AG04449 (cell line): ENCODE measurements around the gene GEMIN2.

Source experiments
- CTCF ChIA-PET: fragments of 350-600 bp; formaldehyde crosslinking; extraction: SDS; loops from one replicate; lab custom pipeline; 2021; ENCODE audit warnings: antibody characterized with exemption; lab: Yijun Ruan, JAX
- POLR2A ChIA-PET: fragments of 400-600, 350-600 bp; formaldehyde crosslinking; extraction: SDS; loops from one replicate; lab custom pipeline; 2020; ENCODE audit warnings: antibody characterized with exemption, inconsistent platforms; lab: Yijun Ruan, JAX
- DNase-seq: peaks from one replicate; pipeline ENCODE4 v3.0.0-alpha.2; 2010; ENCODE audit warnings: low read depth, low spot score
- H3K4me3 ChIP-seq: 2 replicates; pipeline ENCODE4 v1.5.1; 2011; ENCODE audit warnings: low read depth, mild to moderate bottlenecking, control low read depth, low read length
- CTCF ChIP-seq: IDR thresholded peaks from one replicate; pipeline ENCODE4 v1.5.1; 2011; ENCODE audit warnings: mild to moderate bottlenecking, moderate library complexity, low read length, control low read depth, inconsistent platforms; ENCODE audit not compliant: insufficient read depth; ENCODE audit errors: missing control alignments

The GEMIN2 gene

DNA sequence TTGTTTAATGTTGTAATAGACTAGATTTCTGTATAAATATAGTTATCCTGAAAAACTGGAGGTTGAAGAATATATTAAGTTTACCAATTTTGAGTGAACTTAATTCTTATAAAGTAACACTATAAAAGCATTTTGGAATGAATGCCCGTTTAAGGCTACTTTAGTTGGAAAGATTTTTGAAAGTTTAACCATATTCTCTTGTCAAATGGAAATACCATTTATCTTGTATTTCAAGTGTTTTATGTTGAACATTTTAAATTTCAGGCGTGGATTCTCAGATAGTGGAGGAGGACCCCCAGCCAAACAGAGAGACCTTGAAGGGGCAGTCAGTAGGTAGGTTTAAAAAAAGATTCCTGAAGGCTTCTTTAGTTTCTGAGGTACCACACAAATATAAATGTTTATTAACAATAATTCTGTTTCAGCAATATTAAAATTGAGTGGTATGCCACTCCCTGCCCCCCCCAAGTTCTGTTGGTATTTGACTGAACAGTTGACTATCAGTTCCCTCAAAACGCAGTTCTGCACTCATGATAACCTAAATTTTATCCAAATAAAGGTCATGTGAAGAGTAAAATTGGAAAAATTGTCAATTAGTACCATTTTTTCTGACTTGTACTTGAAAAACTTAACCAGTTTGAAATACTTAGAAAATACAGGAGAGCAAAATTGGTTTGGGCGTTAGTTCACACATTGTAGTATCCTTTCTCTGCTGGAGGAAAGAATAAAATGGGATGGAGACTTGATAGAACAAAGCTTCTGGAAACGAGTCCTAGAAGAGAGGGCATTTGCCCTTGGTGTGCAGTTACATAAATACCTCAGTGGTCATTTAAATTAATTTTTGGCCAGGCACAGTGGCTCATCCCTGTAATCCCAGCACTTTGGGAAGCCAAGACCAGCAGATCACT lies 62.4 kb downstream of the GEMIN2 start:
- ChIA-PET CTCF (no interaction called here), POLR2A (interaction anchor here (1.0 kb wide), 1 partner anchor 9 kb away, joined by 3 read pairs; no protein-coding TSS in a partner anchor)
- DNase-seq, result no peak
- no peak for TF ChIP-seq CTCF
- H3K4me3 ChIP-seq, result peak overlapping the region; percentile 88

- TF ChIP-seq CTCF, result no peak
- ChIA-PET CTCF (no interaction called here), POLR2A (no interaction called here)
Measured at GRCh38 chr14:39177168-39177545, 63.0 kb downstream of the GEMIN2 start.

GRCh38 chr14:39179042-39179441 lies 64.9 kb downstream of the GEMIN2 start:
- CTCF ChIA-PET, result no interaction called here
- H3K4me3 ChIP-seq, result no peak overlapping the region
- POLR2A ChIA-PET, result interaction anchor here (0.7 kb wide), 1 partner anchor 143 kb away, joined by 4 read pairs; no protein-coding TSS in a partner anchor
- no peak for DNase-seq
- no peak for TF ChIP-seq CTCF

More at GRCh38 chr14:39177168-39177545, 63.0 kb downstream of the GEMIN2 start:
- DNase-seq, result no peak
- no peak overlapping the region for H3K4me3 ChIP-seq

- CTCF ChIA-PET, result no interaction called here
Measured at GRCh38 chr14:39180553-39180952, 66.4 kb downstream of the GEMIN2 start.

DNA sequence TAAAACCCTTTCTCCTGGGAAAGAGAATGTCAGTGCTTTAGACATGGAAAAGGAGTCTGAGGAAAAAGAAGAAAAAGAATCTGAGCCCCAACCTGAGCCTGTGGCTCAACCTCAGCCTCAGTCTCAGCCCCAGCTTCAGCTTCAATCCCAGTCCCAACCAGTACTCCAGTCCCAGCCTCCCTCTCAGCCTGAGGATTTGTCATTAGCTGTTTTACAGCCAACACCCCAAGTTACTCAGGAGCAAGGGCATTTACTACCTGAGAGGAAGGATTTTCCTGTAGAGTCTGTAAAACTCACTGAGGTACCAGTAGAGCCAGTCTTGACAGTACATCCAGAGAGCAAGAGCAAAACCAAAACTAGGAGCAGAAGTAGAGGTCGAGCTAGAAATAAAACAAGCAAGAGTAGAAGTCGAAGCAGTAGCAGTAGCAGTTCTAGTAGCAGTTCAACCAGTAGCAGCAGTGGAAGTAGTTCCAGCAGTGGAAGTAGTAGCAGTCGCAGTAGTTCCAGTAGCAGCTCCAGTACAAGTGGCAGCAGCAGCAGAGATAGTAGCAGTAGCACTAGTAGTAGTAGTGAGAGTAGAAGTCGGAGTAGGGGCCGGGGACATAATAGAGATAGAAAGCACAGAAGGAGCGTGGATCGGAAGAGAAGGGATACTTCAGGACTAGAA lies 67.0 kb downstream of the GEMIN2 start:
- TF ChIP-seq CTCF, result no peak
- CTCF ChIA-PET, result no interaction called here
- no peak overlapping the region for H3K4me3 ChIP-seq
- no peak for DNase-seq
- POLR2A ChIA-PET, result no interaction called here

More at GRCh38 chr14:39180553-39180952, 66.4 kb downstream of the GEMIN2 start:
- no peak for TF ChIP-seq CTCF
- no peak for DNase-seq
- no peak overlapping the region for H3K4me3 ChIP-seq
- POLR2A ChIA-PET, result no interaction called here

- ChIA-PET POLR2A (no interaction called here), CTCF (no interaction called here)
- no peak for DNase-seq
- no peak for TF ChIP-seq CTCF
- H3K4me3 ChIP-seq, result no peak overlapping the region
Measured at GRCh38 chr14:39181693-39182047, 67.5 kb downstream of the GEMIN2 start.
